Measurements from ENCODE around the gene ANTKMT.

ANTKMT gene

DNA sequence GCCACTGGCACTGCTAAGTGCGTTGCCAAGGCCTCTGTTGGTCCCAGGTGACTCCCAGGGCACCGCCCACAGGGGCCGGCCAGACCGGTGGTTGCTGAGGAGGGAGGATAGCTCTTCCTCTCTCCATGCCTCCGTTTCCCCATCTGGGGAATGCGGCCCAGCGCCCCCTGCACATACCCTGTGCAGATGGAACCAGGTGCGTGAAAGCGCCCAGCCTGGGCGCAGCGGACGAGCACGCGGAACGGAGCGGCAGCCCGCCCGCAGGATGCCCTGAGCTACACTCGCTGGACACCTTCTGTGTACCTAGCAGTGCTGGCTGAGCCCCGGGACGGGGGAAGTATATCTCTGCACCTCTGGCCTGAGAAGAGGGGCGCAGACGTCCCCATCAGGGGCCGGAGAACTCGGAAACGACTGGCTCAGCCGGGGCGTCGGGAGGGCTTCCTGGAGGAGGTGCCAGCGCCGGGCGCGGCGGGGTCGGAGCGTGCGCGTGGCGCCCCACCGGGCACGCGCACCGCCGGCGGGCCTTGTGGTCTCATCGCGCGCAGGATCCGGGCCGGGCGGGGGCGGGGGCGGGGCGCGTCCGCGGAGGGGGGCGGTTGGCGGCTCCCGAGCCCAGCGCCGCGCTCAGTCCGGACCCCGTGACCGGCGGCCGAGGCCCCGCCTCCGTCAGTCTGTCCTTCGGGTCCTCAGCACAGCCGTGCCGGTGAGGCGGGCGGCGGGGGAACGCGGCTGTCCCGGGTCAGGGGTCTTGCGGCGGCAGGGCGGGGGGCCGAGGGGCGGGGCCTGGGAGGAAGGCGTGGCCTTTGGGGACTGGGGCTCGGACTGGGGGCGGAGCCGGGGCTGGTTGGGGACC is 5.7 kb downstream of the ANTKMT start, which contains the start of the genes CCDC78 and HAGHL:
TSS of gene CCDC78 (minus strand) at position 6 of the 853 bp plus-strand sequence. CDS start 76 bp downstream, outside the sequence.
TSS of gene HAGHL (plus strand) at position 669 of the 853 bp plus-strand sequence. CDS start 404 bp downstream, outside the sequence.
- Histone ChIP-seq H4K20me1 (ENCODE audit: insufficient read depth, low read length) (peaks cover 2% of the 10 kb centered on the region; the same call in 1 of the 2 replicates), H3K27ac (ENCODE audit: low read length) (peak within 1 kb of the TSS; percentile 35), H3K36me3 (replicated peaks; ENCODE audit: low read depth, low read length) (peaks cover 3% of the 10 kb centered on the region), H3K4me3 (ENCODE audit: low read length) (peak within 1 kb of the TSS; percentile 90), H3K4me1 (ENCODE audit: low read length) (peaks cover 14% of the 10 kb centered on the region), H3K9me3 (ENCODE audit: insufficient read depth, low read length) (no peaks in the 10 kb centered on the region), H3K79me2 (ENCODE audit: low read length) (peaks cover 4% of the 10 kb centered on the region; the same call in 1 of the 2 replicates), H2AFZ (ENCODE audit: low read depth, low read length) (peak within 1 kb of the TSS; percentile 45; the same call in 1 of the 2 replicates), H3K9ac (ENCODE audit: low read length) (peak within 1 kb of the TSS; percentile 89), H3K27me3 (ENCODE audit: low read depth, low read length) (no peaks in the 10 kb centered on the region), H3K4me2 (ENCODE audit: low read length) (peak within 1 kb of the TSS; percentile 91)
- no peak for TF ChIP-seq EZH2phosphoT487 (IDR thresholded peaks at IDR 0.05; ENCODE audit: low read depth)
- TF ChIP-seq, protein P1, sequence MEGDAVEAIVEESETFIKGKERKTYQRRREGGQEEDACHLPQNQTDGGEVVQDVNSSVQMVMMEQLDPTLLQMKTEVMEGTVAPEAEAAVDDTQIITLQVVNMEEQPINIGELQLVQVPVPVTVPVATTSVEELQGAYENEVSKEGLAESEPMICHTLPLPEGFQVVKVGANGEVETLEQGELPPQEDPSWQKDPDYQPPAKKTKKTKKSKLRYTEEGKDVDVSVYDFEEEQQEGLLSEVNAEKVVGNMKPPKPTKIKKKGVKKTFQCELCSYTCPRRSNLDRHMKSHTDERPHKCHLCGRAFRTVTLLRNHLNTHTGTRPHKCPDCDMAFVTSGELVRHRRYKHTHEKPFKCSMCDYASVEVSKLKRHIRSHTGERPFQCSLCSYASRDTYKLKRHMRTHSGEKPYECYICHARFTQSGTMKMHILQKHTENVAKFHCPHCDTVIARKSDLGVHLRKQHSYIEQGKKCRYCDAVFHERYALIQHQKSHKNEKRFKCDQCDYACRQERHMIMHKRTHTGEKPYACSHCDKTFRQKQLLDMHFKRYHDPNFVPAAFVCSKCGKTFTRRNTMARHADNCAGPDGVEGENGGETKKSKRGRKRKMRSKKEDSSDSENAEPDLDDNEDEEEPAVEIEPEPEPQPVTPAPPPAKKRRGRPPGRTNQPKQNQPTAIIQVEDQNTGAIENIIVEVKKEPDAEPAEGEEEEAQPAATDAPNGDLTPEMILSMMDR (IDR thresholded peaks at IDR 0.05; ENCODE audit: low read depth, low read length) = no peak

- TF ChIP-seq, protein P1 (IDR thresholded peaks at IDR 0.05; ENCODE audit: low read depth, low read length) = no peak
- no peak for TF ChIP-seq EZH2phosphoT487 (IDR thresholded peaks at IDR 0.05; ENCODE audit: low read depth)
- H3K27ac ChIP-seq (ENCODE audit: low read length) = peak overlapping the region; percentile 35
These were observed 6.5 kb downstream of the ANTKMT start for GRCh38 chr16:727291-727977.

DNA sequence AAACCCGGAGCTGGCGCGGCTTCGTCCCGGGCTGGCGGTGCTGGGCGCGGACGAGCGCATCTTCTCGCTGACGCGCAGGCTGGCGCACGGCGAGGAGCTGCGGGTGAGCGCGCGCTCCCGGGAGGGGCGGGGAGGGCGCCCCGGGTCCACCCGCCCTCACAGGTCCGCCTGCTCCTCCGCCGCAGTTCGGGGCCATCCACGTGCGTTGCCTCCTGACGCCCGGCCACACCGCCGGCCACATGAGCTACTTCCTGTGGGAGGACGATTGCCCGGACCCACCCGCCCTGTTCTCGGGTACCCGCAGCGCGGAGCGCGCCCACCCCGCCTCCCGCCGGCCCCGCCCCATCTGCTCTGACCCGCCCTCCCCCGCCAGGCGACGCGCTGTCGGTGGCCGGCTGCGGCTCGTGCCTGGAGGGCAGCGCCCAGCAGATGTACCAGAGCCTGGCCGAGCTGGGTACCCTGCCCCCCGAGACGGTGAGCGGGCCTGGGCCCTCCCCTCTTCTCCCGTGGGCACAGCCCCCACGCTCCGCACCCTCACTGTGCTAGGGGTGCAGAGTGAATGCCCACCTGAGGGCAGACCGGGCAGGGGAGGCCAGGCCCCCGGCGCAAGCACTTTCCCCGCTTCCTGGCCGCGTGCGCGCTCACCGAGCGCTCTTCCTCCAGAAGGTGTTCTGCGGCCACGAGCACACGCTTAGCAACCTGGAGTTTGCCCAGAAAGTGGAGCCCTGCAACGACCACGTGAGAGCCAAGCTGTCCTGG is 7.4 kb downstream of the ANTKMT start:
- H3K27ac ChIP-seq (ENCODE audit: low read length) = no peak overlapping the region

More at GRCh38 chr16:727291-727977, 6.5 kb downstream of the ANTKMT start:
- Histone ChIP-seq H3K36me3 (replicated peaks; ENCODE audit: low read depth, low read length) (peaks cover 3% of the 10 kb centered on the region), H3K27me3 (ENCODE audit: low read depth, low read length) (no peaks in the 10 kb centered on the region), H3K9ac (ENCODE audit: low read length) (peak overlapping the region; percentile 89), H3K4me1 (ENCODE audit: low read length) (peaks cover 9% of the 10 kb centered on the region; the same call in 1 of the 2 replicates), H3K79me2 (ENCODE audit: low read length) (no peaks in the 10 kb centered on the region), H4K20me1 (ENCODE audit: insufficient read depth, low read length) (no peaks in the 10 kb centered on the region), H2AFZ (ENCODE audit: low read depth, low read length) (peak overlapping the region; percentile 45; the same call in 1 of the 2 replicates), H3K4me2 (ENCODE audit: low read length) (peak overlapping the region; percentile 91), H3K9me3 (ENCODE audit: insufficient read depth, low read length) (no peaks in the 10 kb centered on the region), H3K4me3 (ENCODE audit: low read length) (peak overlapping the region; percentile 90)

More for the DNA sequence above, 7.4 kb downstream of the ANTKMT start:
- Histone ChIP-seq H3K4me1 (ENCODE audit: low read length) (peaks cover 9% of the 10 kb centered on the region; the same call in 1 of the 2 replicates), H2AFZ (ENCODE audit: low read depth, low read length) (no peak overlapping the region), H3K9ac (ENCODE audit: low read length) (peak overlapping the region; percentile 89; the same call in 1 of the 2 replicates), H3K4me3 (ENCODE audit: low read length) (peak overlapping the region; percentile 90), H3K36me3 (replicated peaks; ENCODE audit: low read depth, low read length) (no peaks in the 10 kb centered on the region), H3K9me3 (ENCODE audit: insufficient read depth, low read length) (no peaks in the 10 kb centered on the region), H4K20me1 (ENCODE audit: insufficient read depth, low read length) (no peaks in the 10 kb centered on the region), H3K79me2 (ENCODE audit: low read length) (no peaks in the 10 kb centered on the region), H3K27me3 (ENCODE audit: low read depth, low read length) (no peaks in the 10 kb centered on the region), H3K4me2 (ENCODE audit: low read length) (peak overlapping the region; percentile 70)
- TF ChIP-seq, protein P1 (IDR thresholded peaks at IDR 0.05; ENCODE audit: low read depth, low read length) = no peak

Measured in OCI-LY3 (cell line).